Ovary (tissue), 9 donors: Measurements from ENCODE around the gene DHRS3. TPM values are rescaled to one million over a fixed set of nuclear protein-coding genes. Genes with fewer than 3 reads are reported as not detected.

Experiments
- DNase-seq, 5 donors: peaks; one replicate each; pipeline ENCODE4 v3.0.0-alpha.2; 2019 to 2020
- H3K27ac ChIP-seq, 2 donors: fragments of 200-600 bp; one replicate each; pipeline versions ENCODE4 v1.5.1 to v1.8.0; 2019 to 2022
- H3K27me3 ChIP-seq: fragments of 200-600 bp; one replicate; pipeline ENCODE4 v1.8.0; 2022
- H3K36me3 ChIP-seq: fragments of 200-600 bp; sonication (generic); one replicate; pipeline ENCODE4 v1.5.1; 2019
- H3K4me1 ChIP-seq: one replicate; pipeline ENCODE4 v1.8.1; 2013; ENCODE audit warnings: mild to moderate bottlenecking, moderate library complexity; ENCODE audit not compliant: insufficient read depth
- H3K4me3 ChIP-seq: fragments of 200-600 bp; sonication (generic); one replicate; pipeline ENCODE4 v1.5.1; 2017
- H3K9me3 ChIP-seq, 2 donors: fragments of 200-600 bp in 1 of 2; sonication (generic) in 1 of 2; one replicate each; pipeline versions ENCODE4 v1.5.1 to v1.8.1; 2013 to 2019; ENCODE audit warnings: mild to moderate bottlenecking in 1 of 2, moderate library complexity in 1 of 2
- CTCF ChIP-seq, 3 donors: fragments of 450-650 bp in 2 of 3; fragments of 200-600 bp in 1 of 3; IDR thresholded peaks; one replicate each; pipeline versions ENCODE4 v1.5.1 to v1.8.0; 2016 to 2022; ENCODE audit warnings: antibody characterized with exemption in 3 of 3, mild to moderate bottlenecking in 1 of 3
- EP300 ChIP-seq: sonication (generic); formaldehyde crosslinking; IDR thresholded peaks from one replicate; pipeline ENCODE4 v1.6.1; 2017; ENCODE audit warnings: antibody characterized with exemption
- POLR2A ChIP-seq: fragments of 450-650 bp; IDR thresholded peaks from one replicate; pipeline ENCODE4 v1.6.1; 2017; ENCODE audit warnings: antibody characterized with exemption, mild to moderate bottlenecking, moderate library complexity
- WGBS, 3 donors: extraction: QIAGEN DNeasy Blood & Tissue Kit in 1 of 3; methylation state at CpG; one replicate each; pipeline versions ENCODE4 v1.1.5 to v1.1.7; 2013 to 2017; 5-methylcytosine and 5-hydroxymethylcytosine counted together
- intact Hi-C, 4 donors: fragments of 100-400 bp; cut with DNase I; formaldehyde crosslinking; loops; one replicate each; pipeline versions ENCODE4 v1.11.0 to v1.15.1; 2022 to 2023
- polyA plus RNA-seq, 2 donors: library from polyadenylated mRNA; stranded (reverse); fragments of 200-250 nt in 1 of 2; fragments of 350-450 nt in 1 of 2; fragmentation: Illumina TruSeq in 1 of 2; extraction: RNeasy Lipid Tissue Mini Kit (QIAGEN cat#74804) in 1 of 2; gene quantifications; one replicate each; pipeline ENCODE4 v1.2.3, GENCODE V29; 2013 to 2014
- total RNA-seq, 7 donors: library from RNA; depleted of rRNA in 2 of 7; stranded (reverse); fragments of >200 nt in 2 of 7; fragmentation: NEBNext Ultra II Directional in 3 of 7; extraction: Animal tissue kit (Norgen Biotek cat#: 25700) in 3 of 7; gene quantifications; one replicate each; pipeline versions ENCODE4 v1.1.0 to v1.2.4, GENCODE V29; 2016 to 2023
- donor health status: DM: no; HTN: no; CAD: no; lungs with moderate emphysema.
- donor health status: DM: no; HTN: no; CAD: no.
- donor health status: Bipolar disorder and iron deficiency.
- donor health status: DM: yes; HTN: yes; CAD: no.
- donor health status: DM: no; HTN: no; CAD: no.
- donor health status: DM: yes; HTN: yes; CAD: no.

Gene DHRS3
- total and polyA plus RNA-seq, 9 donors = 25.8 to 92.3 (median 48.3) TPM

- Histone ChIP-seq H3K27me3 (no peaks in the 10 kb centered on the region), H3K36me3 (no peaks in the 10 kb centered on the region), H3K4me3 (no peak overlapping the region), H3K4me1 (no peaks in the 10 kb centered on the region), H3K9me3 (no peaks in the 10 kb centered on the region), H3K27ac (no peak overlapping the region)
- WGBS, 3 donors = 95 to 96% (median 96%) methylated on average over 2 of the region's 2 CpGs
- intact Hi-C loops = no loop called here
- DNase-seq = no peak
- TF ChIP-seq CTCF (IDR thresholded peaks at IDR 0.05) = no peak
- TF ChIP-seq POLR2A = no peak
- TF ChIP-seq EP300 = no peak
These were observed 25.1 kb upstream of the DHRS3 start for GRCh38 chr1:12643079-12643478.

- Histone ChIP-seq H3K27ac (no peak overlapping the region), H3K36me3 (no peaks in the 10 kb centered on the region), H3K9me3 (no peaks in the 10 kb centered on the region), H3K4me3 (no peak overlapping the region), H3K27me3 (no peaks in the 10 kb centered on the region), H3K4me1 (peaks cover 8% of the 10 kb centered on the region)
- intact Hi-C loops = no loop called here
- TF ChIP-seq CTCF (IDR thresholded peaks at IDR 0.05) = no peak
- TF ChIP-seq EP300 = no peak
- no peak for TF ChIP-seq POLR2A
- DNase-seq = no peak
These were observed 22.9 kb upstream of the DHRS3 start for GRCh38 chr1:12640958-12641272.

GRCh38 chr1:12640237-12640957 is 22.4 kb upstream of the DHRS3 start:
- H3K9me3 ChIP-seq = no peaks in the 10 kb centered on the region
- H3K27ac ChIP-seq = no peak overlapping the region
- no peak overlapping the region for H3K4me3 ChIP-seq
- no peak for DNase-seq
- H3K4me1 ChIP-seq = peaks cover 8% of the 10 kb centered on the region
- intact Hi-C loops = no loop called here
- H3K27me3 ChIP-seq = no peaks in the 10 kb centered on the region
- no peaks in the 10 kb centered on the region for H3K36me3 ChIP-seq
- WGBS, 3 donors = 90 to 92% (median 91%) methylated on average over 7 of the region's 7 CpGs
- no peak for TF ChIP-seq CTCF (IDR thresholded peaks at IDR 0.05)
- no peak for TF ChIP-seq POLR2A
- no peak for TF ChIP-seq EP300

GRCh38 chr1:12637693-12638092 is 19.7 kb upstream of the DHRS3 start:
- 84 to 91% (median 90%) methylated on average over 8 of the region's 8 CpGs for WGBS, 3 donors
- no peak overlapping the region for H3K4me3 ChIP-seq
- no peaks in the 10 kb centered on the region for H3K27me3 ChIP-seq
- no peak for DNase-seq
- no peak overlapping the region for H3K27ac ChIP-seq
- TF ChIP-seq POLR2A (no peak), EP300 (no peak), CTCF (IDR thresholded peaks at IDR 0.05) (no peak)
- no peaks in the 10 kb centered on the region for H3K36me3 ChIP-seq
- intact Hi-C loops = no loop called here
- peaks cover 8% of the 10 kb centered on the region for H3K4me1 ChIP-seq
- no peaks in the 10 kb centered on the region for H3K9me3 ChIP-seq
